ENCODE measurements around the gene PASK. TPM values are rescaled to one million over a fixed set of nuclear protein-coding genes. Genes with fewer than 3 reads are reported as not detected.

The PASK gene
- total and polyA plus RNA-seq, 9 of the 15 experiments (the other 6 are each of a cell fraction or from before 2014, with no cell fraction given): 1.5 to 30.3 (median 9.9) TPM

DNA sequence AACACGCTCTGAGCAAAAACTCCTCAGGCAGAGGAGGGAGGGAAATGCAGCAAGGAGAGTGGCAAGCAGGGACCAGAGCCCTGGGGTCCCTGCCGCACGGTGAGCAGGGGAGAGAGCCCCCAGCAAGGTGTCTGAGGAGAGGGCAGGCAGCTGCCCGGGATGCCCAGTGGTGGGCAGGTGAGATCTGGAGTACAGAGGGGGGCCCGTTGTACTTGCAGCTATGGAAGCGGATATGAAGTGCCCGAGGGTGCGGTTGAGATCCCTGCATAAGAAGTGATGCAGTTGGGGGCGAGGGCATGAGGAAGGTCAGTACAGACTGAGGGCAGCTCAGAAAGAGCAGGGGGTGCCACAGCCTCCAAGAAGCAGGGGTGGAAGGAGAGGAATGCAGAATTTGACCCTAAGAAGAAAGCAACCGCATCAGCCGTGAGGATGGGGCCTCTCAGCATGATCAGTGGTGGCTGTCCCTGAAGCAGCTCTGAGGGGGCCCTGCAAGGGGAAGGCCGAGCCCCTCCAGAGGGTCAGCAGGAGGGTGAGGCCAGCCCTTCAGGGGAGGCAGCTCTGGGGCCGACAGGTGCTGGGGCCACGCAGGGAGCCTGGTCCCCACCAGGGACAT is 76.6 kb downstream of the PASK start:
- Histone ChIP-seq H3K27ac (ENCODE audit: extremely low read depth, low read depth, low read length) (no peak overlapping the region), H3K79me2 (ENCODE audit: control insufficient read depth, insufficient read depth, low read length) (no peaks in the 10 kb centered on the region), H3K36me3 (ENCODE audit: control insufficient read depth, insufficient read depth, low read length) (no peaks in the 10 kb centered on the region), H3K9me1 (ENCODE audit: control insufficient read depth, insufficient read depth, low read length) (no peaks in the 10 kb centered on the region), H3K9me3 (replicated peaks; ENCODE audit: control insufficient read depth, insufficient read depth, low read depth, low read length) (no peaks in the 10 kb centered on the region), H3K4me2 (ENCODE audit: insufficient read depth, low read length) (no peak overlapping the region), H2AFZ (ENCODE audit: low read depth, low read length) (no peak overlapping the region), H3K27me3 (ENCODE audit: control insufficient read depth in 2 of 2, insufficient read depth in 2 of 2, low read length in 2 of 2) (peaks cover 10 to 46% of the 10 kb centered on the region in 2 experiments; a peak in 3 of 5 replicates), H4K20me1 (replicated peaks; ENCODE audit: control insufficient read depth, insufficient read depth, low read length) (0 out of 2 replicates have a peak, but pooled peaks cover 6% of the 10 kb centered on the region), H3K4me1 (replicated peaks in 1 of 2; ENCODE audit: control insufficient read depth in 2 of 2, insufficient read depth in 2 of 2, low read length in 2 of 2) (peaks cover 0 to 20% of the 10 kb centered on the region in 2 experiments; a peak in 2 of 5 replicates), H3K4me3 (no peak overlapping the region), H3K9ac (ENCODE audit: insufficient read depth in 1 of 2, low read depth in 2 of 2, low read length in 2 of 2) (no peak overlapping the region)
- in situ Hi-C loops (cut with MboI) (no loop called here), intact Hi-C loops (cut with micrococcal nuclease) (loop anchor here (10.0 kb wide), 1 partner anchor 158 kb away; no protein-coding TSS in a partner anchor)
- TF ChIP-seq, protein P1, sequence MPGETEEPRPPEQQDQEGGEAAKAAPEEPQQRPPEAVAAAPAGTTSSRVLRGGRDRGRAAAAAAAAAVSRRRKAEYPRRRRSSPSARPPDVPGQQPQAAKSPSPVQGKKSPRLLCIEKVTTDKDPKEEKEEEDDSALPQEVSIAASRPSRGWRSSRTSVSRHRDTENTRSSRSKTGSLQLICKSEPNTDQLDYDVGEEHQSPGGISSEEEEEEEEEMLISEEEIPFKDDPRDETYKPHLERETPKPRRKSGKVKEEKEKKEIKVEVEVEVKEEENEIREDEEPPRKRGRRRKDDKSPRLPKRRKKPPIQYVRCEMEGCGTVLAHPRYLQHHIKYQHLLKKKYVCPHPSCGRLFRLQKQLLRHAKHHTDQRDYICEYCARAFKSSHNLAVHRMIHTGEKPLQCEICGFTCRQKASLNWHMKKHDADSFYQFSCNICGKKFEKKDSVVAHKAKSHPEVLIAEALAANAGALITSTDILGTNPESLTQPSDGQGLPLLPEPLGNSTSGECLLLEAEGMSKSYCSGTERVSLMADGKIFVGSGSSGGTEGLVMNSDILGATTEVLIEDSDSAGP (CRISPR knock-in tag; IDR thresholded peaks at IDR 0.05): no peak
- TF ChIP-seq RBM25 (IDR thresholded peaks at IDR 0.05; ENCODE audit: low read depth, low read length, severe bottlenecking) (no peak), ARID2 (IDR thresholded peaks at IDR 0.05) (no peak)
- no peak for FAIRE-seq
- DNase-seq (ENCODE audit: extremely low read depth in 1 of 4, low spot score in 3 of 4): no peak
- no peak; the same call in 2 of the 3 replicates for ATAC-seq
- POLR2A ChIA-PET: interaction anchor here (0.5 to 0.6 kb wide), 2 partner anchors 25 to 1302 kb away, joined by 3 read pairs; no protein-coding TSS in a partner anchor
- WGBS (ENCODE audit: insufficient coverage, low coverage, missing lambda C conversion rate): 14% methylated on average over 12 of the region's 14 CpGs
- CTCF ChIA-PET (ENCODE audit: low intra/inter-chr PET ratio): no interaction called here
- no TSS peak for BruUV-seq (replicated peaks)
